ENCODE measurements around the gene AMACR. TPM values are rescaled to one million over a fixed set of nuclear protein-coding genes. Genes with fewer than 3 reads are reported as not detected.
A peak's percentile ranks its signal among the peaks of the same experiment; 100 is the strongest.

AMACR gene
- total RNA-seq (2014; rRNA removed; shearing (Covaris generic)) (8.8 and 12.6 TPM in 2 replicates), polyA plus RNA-seq (2016; fragmentation: Nextera tagmentation; extraction: Ambion mirVana) (6.7 and 7.0 TPM in 2 replicates)
- long read RNA-seq, full-length matches to known transcripts = 11 of 11 reads
- long read RNA-seq, partial matches to known transcripts = 0 of 11 reads
- long read RNA-seq, other reads (novel, unspliced or antisense) = 0 of 11 reads

DNA sequence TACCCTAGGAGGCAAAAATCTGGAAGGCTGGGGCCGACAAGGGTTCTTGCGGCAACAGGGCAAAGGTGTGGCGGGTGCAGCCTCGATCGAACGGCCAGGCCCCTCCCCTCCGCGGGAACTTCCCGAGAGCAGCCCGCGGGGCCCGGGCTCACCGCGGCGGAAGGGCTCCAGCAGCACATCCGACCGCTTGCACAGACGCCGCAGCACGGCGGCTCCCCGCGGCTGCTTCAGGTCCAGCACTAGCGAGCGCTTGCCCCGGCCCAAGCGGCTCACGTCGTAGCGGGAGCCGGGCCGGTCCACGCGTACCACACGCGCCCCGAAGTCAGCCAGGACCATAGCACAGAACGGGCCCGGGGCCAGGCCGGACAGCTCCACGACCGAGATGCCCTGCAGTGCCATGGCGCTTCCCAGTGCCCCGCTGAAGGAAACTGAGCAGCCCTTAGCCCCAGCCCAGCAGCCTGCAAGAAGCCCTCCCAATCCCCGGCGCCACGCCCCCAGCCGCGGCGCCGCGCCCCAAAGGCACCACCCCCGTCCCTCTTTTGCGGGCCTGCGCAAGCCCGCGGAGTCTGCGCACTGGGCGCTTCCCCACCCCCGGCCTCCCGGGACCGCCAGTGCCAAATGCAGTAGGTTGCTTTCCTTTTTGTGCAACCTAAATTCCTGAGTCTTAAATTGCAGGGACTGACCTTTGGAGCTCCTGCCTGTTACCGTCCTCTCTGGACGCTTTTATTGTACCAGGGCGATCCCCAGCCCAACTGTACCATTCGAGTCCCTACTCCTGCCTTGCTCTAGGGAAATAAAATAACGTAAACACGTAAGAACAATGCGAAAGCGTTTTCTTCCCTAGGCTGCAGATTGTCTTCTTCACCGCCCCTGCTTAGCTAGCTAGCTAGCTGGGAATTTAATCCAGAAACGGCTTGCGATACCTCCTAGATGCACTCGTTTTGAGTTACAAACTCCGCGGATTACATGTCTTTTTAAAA is at the start of gene AMACR:
AMACR (minus strand) TSS at position 430 of the 980 bp plus-strand sequence; CDS start at position 399, 31 bp downstream.
- peaks cover 12% of the 10 kb centered on the region for H3K4me1 Mint-ChIP-seq
- no peaks in the 10 kb centered on the region for H3K79me2 ChIP-seq (replicated peaks; ENCODE audit: insufficient read depth)

GRCh38 chr5:34057569-34057968 is 49.7 kb upstream of the AMACR start:
- Histone ChIP-seq H3K27me3 (ENCODE audit: insufficient read depth) (no peaks in the 10 kb centered on the region), H3K9me2 (ENCODE audit: insufficient read depth) (no peaks in the 10 kb centered on the region), H3K79me2 (replicated peaks; ENCODE audit: insufficient read depth) (no peaks in the 10 kb centered on the region), H3K27ac (ENCODE audit: low read depth) (no peak overlapping the region), H3K4me2 (no peak overlapping the region), H2AFZ (no peak overlapping the region), H4K20me1 (replicated peaks; ENCODE audit: insufficient read depth) (no peaks in the 10 kb centered on the region; the same call in 1 of the 2 replicates), H3K36me3 (ENCODE audit: insufficient read depth) (no peaks in the 10 kb centered on the region), H3K4me1 (ENCODE audit: insufficient read depth) (no peaks in the 10 kb centered on the region), H3K4me3 (no peak overlapping the region), H3F3A (replicated peaks; ENCODE audit: low read depth) (no peaks in the 10 kb centered on the region)
- Mint-ChIP-seq H3K36me3 (ENCODE audit: low read depth) (peaks cover 22% of the 10 kb centered on the region; the same call in 2 of the 3 replicates), H3K4me3 (no peak overlapping the region), H3K4me1 (no peaks in the 10 kb centered on the region), H3K27ac (no peak overlapping the region), H3K27me3 (ENCODE audit: insufficient read depth, low read depth, poor library complexity) (no peaks in the 10 kb centered on the region), H3K9me3 (peaks cover 16% of the 10 kb centered on the region)
- DNase-seq (ENCODE audit: low spot score) (no peak), ATAC-seq (no peak)
- TF ChIP-seq, protein P1, sequence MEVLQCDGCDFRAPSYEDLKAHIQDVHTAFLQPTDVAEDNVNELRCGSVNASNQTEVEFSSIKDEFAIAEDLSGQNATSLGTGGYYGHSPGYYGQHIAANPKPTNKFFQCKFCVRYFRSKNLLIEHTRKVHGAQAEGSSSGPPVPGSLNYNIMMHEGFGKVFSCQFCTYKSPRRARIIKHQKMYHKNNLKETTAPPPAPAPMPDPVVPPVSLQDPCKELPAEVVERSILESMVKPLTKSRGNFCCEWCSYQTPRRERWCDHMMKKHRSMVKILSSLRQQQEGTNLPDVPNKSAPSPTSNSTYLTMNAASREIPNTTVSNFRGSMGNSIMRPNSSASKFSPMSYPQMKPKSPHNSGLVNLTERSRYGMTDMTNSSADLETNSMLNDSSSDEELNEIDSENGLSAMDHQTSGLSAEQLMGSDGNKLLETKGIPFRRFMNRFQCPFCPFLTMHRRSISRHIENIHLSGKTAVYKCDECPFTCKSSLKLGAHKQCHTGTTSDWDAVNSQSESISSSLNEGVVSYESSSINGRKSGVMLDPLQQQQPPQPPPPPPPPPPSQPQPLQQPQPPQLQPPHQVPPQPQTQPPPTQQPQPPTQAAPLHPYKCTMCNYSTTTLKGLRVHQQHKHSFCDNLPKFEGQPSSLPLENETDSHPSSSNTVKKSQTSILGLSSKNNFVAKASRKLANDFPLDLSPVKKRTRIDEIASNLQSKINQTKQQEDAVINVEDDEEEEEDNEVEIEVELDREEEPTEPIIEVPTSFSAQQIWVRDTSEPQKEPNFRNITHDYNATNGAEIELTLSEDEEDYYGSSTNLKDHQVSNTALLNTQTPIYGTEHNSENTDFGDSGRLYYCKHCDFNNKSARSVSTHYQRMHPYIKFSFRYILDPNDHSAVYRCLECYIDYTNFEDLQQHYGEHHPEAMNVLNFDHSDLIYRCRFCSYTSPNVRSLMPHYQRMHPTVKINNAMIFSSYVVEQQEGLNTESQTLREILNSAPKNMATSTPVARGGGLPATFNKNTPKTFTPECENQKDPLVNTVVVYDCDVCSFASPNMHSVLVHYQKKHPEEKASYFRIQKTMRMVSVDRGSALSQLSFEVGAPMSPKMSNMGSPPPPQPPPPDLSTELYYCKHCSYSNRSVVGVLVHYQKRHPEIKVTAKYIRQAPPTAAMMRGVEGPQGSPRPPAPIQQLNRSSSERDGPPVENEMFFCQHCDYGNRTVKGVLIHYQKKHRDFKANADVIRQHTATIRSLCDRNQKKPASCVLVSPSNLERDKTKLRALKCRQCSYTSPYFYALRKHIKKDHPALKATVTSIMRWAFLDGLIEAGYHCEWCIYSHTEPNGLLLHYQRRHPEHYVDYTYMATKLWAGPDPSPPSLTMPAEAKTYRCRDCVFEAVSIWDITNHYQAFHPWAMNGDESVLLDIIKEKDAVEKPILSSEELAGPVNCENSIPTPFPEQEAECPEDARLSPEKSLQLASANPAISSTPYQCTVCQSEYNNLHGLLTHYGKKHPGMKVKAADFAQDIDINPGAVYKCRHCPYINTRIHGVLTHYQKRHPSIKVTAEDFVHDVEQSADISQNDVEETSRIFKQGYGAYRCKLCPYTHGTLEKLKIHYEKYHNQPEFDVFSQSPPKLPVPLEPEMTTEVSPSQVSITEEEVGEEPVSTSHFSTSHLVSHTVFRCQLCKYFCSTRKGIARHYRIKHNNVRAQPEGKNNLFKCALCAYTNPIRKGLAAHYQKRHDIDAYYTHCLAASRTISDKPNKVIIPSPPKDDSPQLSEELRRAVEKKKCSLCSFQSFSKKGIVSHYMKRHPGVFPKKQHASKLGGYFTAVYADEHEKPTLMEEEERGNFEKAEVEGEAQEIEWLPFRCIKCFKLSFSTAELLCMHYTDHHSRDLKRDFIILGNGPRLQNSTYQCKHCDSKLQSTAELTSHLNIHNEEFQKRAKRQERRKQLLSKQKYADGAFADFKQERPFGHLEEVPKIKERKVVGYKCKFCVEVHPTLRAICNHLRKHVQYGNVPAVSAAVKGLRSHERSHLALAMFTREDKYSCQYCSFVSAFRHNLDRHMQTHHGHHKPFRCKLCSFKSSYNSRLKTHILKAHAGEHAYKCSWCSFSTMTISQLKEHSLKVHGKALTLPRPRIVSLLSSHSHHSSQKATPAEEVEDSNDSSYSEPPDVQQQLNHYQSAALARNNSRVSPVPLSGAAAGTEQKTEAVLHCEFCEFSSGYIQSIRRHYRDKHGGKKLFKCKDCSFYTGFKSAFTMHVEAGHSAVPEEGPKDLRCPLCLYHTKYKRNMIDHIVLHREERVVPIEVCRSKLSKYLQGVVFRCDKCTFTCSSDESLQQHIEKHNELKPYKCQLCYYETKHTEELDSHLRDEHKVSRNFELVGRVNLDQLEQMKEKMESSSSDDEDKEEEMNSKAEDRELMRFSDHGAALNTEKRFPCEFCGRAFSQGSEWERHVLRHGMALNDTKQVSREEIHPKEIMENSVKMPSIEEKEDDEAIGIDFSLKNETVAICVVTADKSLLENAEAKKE (CRISPR knock-in tag; IDR thresholded peaks at IDR 0.05) = no peak
- TF ChIP-seq POLR2AphosphoS5 (IDR thresholded peaks at IDR 0.05; ENCODE audit: low read depth) = no peak

More for the DNA sequence above, at the start of gene AMACR:
- Mint-ChIP-seq H3K27ac (peak within 1 kb of the TSS; percentile 97), H3K27me3 (ENCODE audit: insufficient read depth, low read depth, poor library complexity) (peaks cover 10% of the 10 kb centered on the region), H3K4me3 (peak within 1 kb of the TSS; percentile 91), H3K9me3 (no peaks in the 10 kb centered on the region), H3K36me3 (ENCODE audit: low read depth) (peaks cover 11% of the 10 kb centered on the region)
- 0 out of 2 replicates have a peak, but pooled peaks cover 3% of the 10 kb centered on the region for H3K36me3 ChIP-seq (ENCODE audit: insufficient read depth)
- no peak for TF ChIP-seq STAT1 (IDR thresholded peaks at IDR 0.05; ENCODE audit: unreplicated experiment)
- peak; percentile 26 for TF ChIP-seq REST (IDR thresholded peaks at IDR 0.05; ENCODE audit: unreplicated experiment)
- TF ChIP-seq POLR2AphosphoS5 (IDR thresholded peaks at IDR 0.05; ENCODE audit: low read depth) = peak; percentile 95
- H3K4me1 ChIP-seq (ENCODE audit: insufficient read depth) = peaks cover 5% of the 10 kb centered on the region; the same call in 1 of the 2 replicates
- H3K27ac ChIP-seq (ENCODE audit: low read depth) = peak within 1 kb of the TSS; percentile 96
- H3K4me3 ChIP-seq = peak within 1 kb of the TSS; percentile 59
- peak; percentile 93 for ATAC-seq
- H3K4me2 ChIP-seq = peak within 1 kb of the TSS; percentile 78
- H4K20me1 ChIP-seq (replicated peaks; ENCODE audit: insufficient read depth) = no peaks in the 10 kb centered on the region
- H3K9me2 ChIP-seq (ENCODE audit: insufficient read depth) = no peaks in the 10 kb centered on the region
- DNase-seq (ENCODE audit: low spot score) = peak; percentile 94
- no peaks in the 10 kb centered on the region for H3F3A ChIP-seq (replicated peaks; ENCODE audit: low read depth)
- H3K27me3 ChIP-seq (ENCODE audit: insufficient read depth) = no peaks in the 10 kb centered on the region
- peak within 1 kb of the TSS; percentile 89 for H2AFZ ChIP-seq
